Measurements from ENCODE around the gene CYP4A22.
A peak's percentile ranks its signal among the peaks of the same experiment; 100 is the strongest.
"Not testable (repeated sequence)": the region's sequence is repeated elsewhere in the genome, so short reads cannot be mapped to it uniquely, and the experiment has no call there.

- TF ChIP-seq EZH2 (IDR thresholded peaks at IDR 0.05; ENCODE audit: low read length, unreplicated experiment); EZH2phosphoT487 (IDR thresholded peaks at IDR 0.05; ENCODE audit: borderline replicate concordance, low read length): not testable (repeated sequence)
- peak; percentile 44; the same call in 1 of the 2 replicates for TF ChIP-seq CTCF (conservative IDR thresholded peaks at IDR 0.05; ENCODE audit: low read depth, low read length)
These were observed 47.9 kb upstream of the CYP4A22 start for GRCh38 chr1:47089356-47089755.

Measured in PC-3 (cell line).